Fibroblast of lung (primary cell): ENCODE measurements around the gene DNER.

Source experiments
- EZH2 ChIP-seq: IDR thresholded peaks from 2 replicates; pipeline ENCODE4 v1.5.1; 2012; ENCODE audit warnings: low read length, control low read depth, mild to moderate bottlenecking; ENCODE audit errors: missing control alignments
- TF ChIP-seq, protein P1 (sequence below), 2 donors: IDR thresholded peaks in 1 of 2; conservative IDR thresholded peaks in 1 of 2; 1 replicate in 1 of 2; 2 replicates in 1 of 2; pipeline ENCODE4 v1.5.1; 2011 to 2012; ENCODE audit warnings: low read length in 2 of 2, control low read depth in 1 of 2, inconsistent platforms in 1 of 2, low read depth in 1 of 2, mild to moderate bottlenecking in 1 of 2

DNA sequence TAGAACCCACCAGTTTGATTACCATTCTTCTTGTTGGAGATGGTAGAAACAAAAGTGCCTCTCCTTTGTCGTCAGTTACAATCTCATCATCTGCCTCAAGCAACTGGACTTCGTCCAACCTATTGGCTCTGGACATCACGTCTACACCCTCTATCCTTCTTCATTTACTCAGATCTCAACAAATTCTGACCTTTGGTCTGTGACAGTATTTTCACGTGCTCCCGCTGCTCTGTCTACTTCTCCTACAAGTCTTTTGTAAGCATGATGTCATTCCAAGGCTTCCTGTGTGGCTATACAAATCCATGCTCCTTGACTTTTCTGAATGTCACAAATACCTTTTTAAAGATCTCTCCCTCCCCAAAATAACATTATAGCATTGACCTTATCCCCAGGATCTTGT, 400.2 kb downstream of the DNER start:
- TF ChIP-seq, protein P1, sequence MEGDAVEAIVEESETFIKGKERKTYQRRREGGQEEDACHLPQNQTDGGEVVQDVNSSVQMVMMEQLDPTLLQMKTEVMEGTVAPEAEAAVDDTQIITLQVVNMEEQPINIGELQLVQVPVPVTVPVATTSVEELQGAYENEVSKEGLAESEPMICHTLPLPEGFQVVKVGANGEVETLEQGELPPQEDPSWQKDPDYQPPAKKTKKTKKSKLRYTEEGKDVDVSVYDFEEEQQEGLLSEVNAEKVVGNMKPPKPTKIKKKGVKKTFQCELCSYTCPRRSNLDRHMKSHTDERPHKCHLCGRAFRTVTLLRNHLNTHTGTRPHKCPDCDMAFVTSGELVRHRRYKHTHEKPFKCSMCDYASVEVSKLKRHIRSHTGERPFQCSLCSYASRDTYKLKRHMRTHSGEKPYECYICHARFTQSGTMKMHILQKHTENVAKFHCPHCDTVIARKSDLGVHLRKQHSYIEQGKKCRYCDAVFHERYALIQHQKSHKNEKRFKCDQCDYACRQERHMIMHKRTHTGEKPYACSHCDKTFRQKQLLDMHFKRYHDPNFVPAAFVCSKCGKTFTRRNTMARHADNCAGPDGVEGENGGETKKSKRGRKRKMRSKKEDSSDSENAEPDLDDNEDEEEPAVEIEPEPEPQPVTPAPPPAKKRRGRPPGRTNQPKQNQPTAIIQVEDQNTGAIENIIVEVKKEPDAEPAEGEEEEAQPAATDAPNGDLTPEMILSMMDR (conservative IDR thresholded peaks at IDR 0.05 in 1 of 2, IDR thresholded peaks at IDR 0.05 in 1 of 2; ENCODE audit: low read depth in 1 of 2, low read length in 2 of 2), result no peak
- no peak for TF ChIP-seq EZH2
